RWPE1 (cell line): ENCODE measurements around the gene SLC16A8.

ENCODE experiments used
- CTCF ChIA-PET: fragments of 350-600 bp; sonication (Branson Sonifier 250); formaldehyde crosslinking; extraction: SDS; loops from one replicate; lab custom pipeline; 2021; lab: Yijun Ruan, JAX
- POLR2A ChIA-PET: fragments of 400-600 bp; formaldehyde crosslinking; extraction: SDS; loops from one replicate; lab custom pipeline; 2020; ENCODE audit warnings: antibody characterized with exemption; ENCODE audit not compliant: low non-redundant PET; lab: Yijun Ruan, JAX
- DNase-seq: peaks from one replicate; pipeline ENCODE4 v3.0.0; 2012; ENCODE audit warnings: low spot score
- H3K27ac ChIP-seq: fragments of 450-650 bp; 2 replicates; pipeline ENCODE4 v1.5.1; 2017
- CTCF ChIP-seq: fragments of 450-650 bp; conservative IDR thresholded peaks from 2 replicates; pipeline ENCODE4 v1.5.1; 2017; ENCODE audit warnings: low read depth, mild to moderate bottlenecking

SLC16A8 gene

GRCh38 chr22:38028344-38029130 is 55.4 kb downstream of the SLC16A8 start:
- CTCF ChIA-PET = no interaction called here
- POLR2A ChIA-PET = no interaction called here
- no peak overlapping the region for H3K27ac ChIP-seq
- DNase-seq = no peak
- no peak for TF ChIP-seq CTCF
